HG03045 (cell line): Measurements from ENCODE around the gene CHN2.
"Not testable (repeated sequence)": the region's sequence is repeated elsewhere in the genome, so short reads cannot be mapped to it uniquely, and the experiment has no call there.

Experiments
- ATAC-seq: cut with Tn5 transposase; IDR thresholded peaks from one replicate; pipeline ENCODE4 v1.9.1; 2021; ENCODE audit warnings: mild to moderate bottlenecking, moderate library complexity; ENCODE audit not compliant: unreplicated experiment

CHN2 gene

DNA sequence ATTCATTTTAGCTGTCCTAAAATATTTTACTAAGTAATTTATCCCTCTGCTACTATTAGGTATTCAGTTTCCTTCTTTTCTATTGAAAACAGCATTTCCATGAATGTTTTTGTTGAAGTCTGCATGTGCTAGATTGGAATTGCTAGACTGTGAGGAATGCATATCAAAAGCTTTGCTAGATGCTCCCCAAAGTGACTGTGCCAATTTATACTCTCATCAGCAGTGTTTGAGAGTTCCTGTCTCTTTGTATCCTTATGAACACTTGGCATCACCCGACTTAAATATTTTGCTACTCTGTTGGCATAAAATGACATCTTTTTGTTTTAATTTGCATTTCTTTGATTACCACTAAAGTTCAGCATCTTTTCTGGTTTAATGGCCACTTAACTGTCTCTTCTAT is 324.0 kb downstream of the CHN2 start:
- ATAC-seq = no peak

DNA sequence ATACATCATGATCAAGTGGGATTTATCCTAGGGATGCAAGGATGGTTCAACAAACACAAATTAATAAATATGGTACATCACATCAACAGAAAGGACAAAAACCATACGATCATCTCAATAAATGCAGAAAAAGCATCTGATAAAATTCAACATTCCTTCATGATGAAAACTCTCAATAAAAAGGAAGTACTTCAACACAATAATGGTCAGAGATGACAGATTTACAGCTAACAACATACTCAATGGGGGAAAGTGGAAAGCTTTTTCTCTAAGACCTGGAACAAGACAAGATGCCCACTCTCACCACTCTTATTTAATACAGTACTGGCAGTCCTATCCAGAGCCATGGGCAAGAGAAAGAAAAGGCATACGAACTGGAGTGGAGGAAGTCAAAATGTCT is 329.2 kb downstream of the CHN2 start:
- no peak for ATAC-seq

DNA sequence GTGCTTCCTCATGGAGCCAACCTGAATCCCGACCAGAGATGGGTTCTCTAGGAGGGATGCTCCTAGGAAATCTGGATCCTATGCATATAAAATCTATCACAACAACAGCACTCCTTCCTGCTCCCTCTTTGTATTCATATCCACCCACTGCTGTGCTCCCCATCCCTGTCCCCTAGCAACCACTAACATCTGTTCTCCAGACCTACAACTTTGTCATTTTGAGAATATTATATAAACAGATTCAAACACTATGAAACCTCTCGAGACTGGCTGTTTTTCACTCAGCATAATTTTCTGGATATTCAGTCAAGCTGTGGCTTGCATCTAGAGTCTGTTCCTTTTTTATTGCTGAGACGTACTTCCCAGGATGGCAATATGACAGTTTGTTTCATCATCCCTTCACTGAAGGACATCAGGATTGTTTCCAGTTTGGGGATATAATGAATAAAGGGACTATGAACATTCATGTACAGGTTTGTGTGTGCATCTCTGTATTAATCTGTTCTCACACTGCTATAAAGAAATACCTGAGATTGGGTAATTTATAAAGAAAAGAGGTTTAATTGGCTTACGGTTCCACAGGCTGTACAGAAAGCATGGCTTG is 333.0 kb downstream of the CHN2 start:
- ATAC-seq = no peak

DNA sequence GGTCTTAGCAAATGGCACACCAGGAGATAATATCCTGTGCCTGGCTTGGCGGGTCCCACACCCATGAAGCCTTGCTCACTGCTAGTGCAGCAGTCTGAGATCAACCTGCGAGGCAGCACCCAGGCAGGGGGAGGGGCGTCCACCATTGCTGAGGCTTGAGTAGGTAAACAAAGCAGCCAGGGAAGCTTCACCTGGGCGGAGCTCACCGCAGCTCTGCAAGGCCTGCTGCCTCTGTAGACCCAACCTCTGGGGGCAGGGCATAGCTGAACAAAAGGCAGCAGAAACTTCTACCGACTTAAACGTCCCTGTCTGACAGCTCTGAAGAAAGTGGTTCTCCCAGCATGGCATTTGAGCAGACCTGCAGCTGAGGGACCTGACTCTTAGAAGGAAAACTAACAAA is 334.0 kb downstream of the CHN2 start:
- ATAC-seq = not testable (repeated sequence)
